Measurements from ENCODE around the gene EPHB1. TPM values are rescaled to one million over a fixed set of nuclear protein-coding genes. Genes with fewer than 3 reads are reported as not detected.

EPHB1 gene
- total RNA-seq, 3 donors from 2014 or later, result 1.8 to 5.9 (median 3.4) TPM

GRCh38 chr3:134883697-134884385 lies 88.8 kb downstream of the EPHB1 start:
- Histone ChIP-seq H3K9me3 (no peaks in the 10 kb centered on the region), H3K36me3 (no peaks in the 10 kb centered on the region), H3K27me3 (no peaks in the 10 kb centered on the region), H3K4me1 (no peaks in the 10 kb centered on the region), H3K27ac (no peak overlapping the region), H3K4me3 (no peak overlapping the region)
- TF ChIP-seq POLR2AphosphoS5 (IDR thresholded peaks at IDR 0.05) (no peak), POLR2A (IDR thresholded peaks at IDR 0.05) (no peak), CTCF (IDR thresholded peaks at IDR 0.05) (no peak)
- DNase-seq (ENCODE audit: low spot score in 2 of 2), result no peak
- intact Hi-C loops (cut with DNase I; ENCODE audit: low total_unique reads), result no loop called here

- Histone ChIP-seq H3K36me3 (no peaks in the 10 kb centered on the region), H3K4me3 (no peak overlapping the region), H3K4me1 (no peaks in the 10 kb centered on the region), H3K9me3 (no peaks in the 10 kb centered on the region), H3K27ac (no peak overlapping the region), H3K27me3 (no peaks in the 10 kb centered on the region)
- intact Hi-C loops (cut with DNase I; ENCODE audit: low total_unique reads), result loop anchor here (5.0 kb wide), 1 partner anchor 524 kb away; no protein-coding TSS in a partner anchor
- no peak for DNase-seq (ENCODE audit: low spot score in 2 of 2)
- TF ChIP-seq POLR2AphosphoS5 (IDR thresholded peaks at IDR 0.05) (no peak), POLR2A (IDR thresholded peaks at IDR 0.05) (no peak), CTCF (IDR thresholded peaks at IDR 0.05) (no peak)
Measured at GRCh38 chr3:134885877-134886621, 91.0 kb downstream of the EPHB1 start.

DNA sequence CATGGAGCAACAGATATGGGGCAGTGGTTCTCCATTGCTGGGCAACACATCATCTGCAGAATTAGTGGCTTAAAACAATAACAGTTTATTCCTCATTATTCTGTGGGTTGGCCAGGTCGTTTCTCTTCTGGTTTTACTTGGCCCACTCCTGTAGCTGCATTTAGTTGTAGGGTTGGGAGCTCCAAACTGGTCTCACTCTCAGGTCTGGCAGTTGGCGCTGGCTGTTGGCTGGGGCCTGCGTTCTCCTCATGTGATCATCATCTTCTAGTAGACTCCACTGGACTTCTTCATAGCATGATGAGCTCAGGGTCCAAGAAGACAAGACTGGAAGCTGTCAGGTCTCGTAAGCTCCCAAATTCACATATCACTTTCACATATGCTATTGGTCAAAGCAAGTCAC lies 91.9 kb downstream of the EPHB1 start:
- no peaks in the 10 kb centered on the region for H3K36me3 ChIP-seq
- H3K4me1 ChIP-seq, result no peaks in the 10 kb centered on the region
- no peak overlapping the region for H3K4me3 ChIP-seq
- peaks cover 0 to 3% of the 10 kb centered on the region in 2 donors for H3K9me3 ChIP-seq
- DNase-seq (ENCODE audit: low spot score in 2 of 2), result no peak
- no peak for TF ChIP-seq CTCF (IDR thresholded peaks at IDR 0.05)
- no peak for TF ChIP-seq POLR2AphosphoS5 (IDR thresholded peaks at IDR 0.05)
- no peak for TF ChIP-seq POLR2A (IDR thresholded peaks at IDR 0.05)
- no peak overlapping the region for H3K27ac ChIP-seq
- H3K27me3 ChIP-seq, result no peaks in the 10 kb centered on the region
- intact Hi-C loops (cut with DNase I; ENCODE audit: low total_unique reads), result loop anchor here (5.0 kb wide), 1 partner anchor 525 kb away; no protein-coding TSS in a partner anchor

DNA sequence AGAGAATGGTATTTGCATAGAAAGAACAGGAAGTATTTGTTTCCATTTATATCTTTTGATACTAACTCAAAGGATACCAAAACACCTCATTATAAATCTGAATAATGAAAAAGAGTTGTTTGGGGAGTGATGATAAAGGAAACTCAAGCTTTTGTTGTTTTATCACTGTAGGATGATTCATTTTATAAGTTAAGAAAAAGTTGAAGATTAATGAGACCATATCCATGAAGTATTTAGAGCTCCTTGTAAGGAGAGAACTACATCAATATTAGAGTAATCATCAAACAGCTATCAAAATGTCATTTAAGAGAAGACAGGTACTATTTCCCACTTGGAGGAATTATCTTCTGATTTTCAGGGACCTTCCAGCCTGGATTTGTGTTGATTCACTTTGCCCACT lies 92.5 kb downstream of the EPHB1 start:
- H3K36me3 ChIP-seq, result no peaks in the 10 kb centered on the region
- TF ChIP-seq CTCF (IDR thresholded peaks at IDR 0.05) (no peak), POLR2AphosphoS5 (IDR thresholded peaks at IDR 0.05) (no peak), POLR2A (IDR thresholded peaks at IDR 0.05) (no peak)
- H3K27ac ChIP-seq, result no peak overlapping the region
- no peaks in the 10 kb centered on the region for H3K4me1 ChIP-seq
- H3K27me3 ChIP-seq, result no peaks in the 10 kb centered on the region
- no peak for DNase-seq (ENCODE audit: low spot score in 2 of 2)
- peaks cover 0 to 3% of the 10 kb centered on the region in 2 donors for H3K9me3 ChIP-seq
- no peak overlapping the region for H3K4me3 ChIP-seq
- intact Hi-C loops (cut with DNase I; ENCODE audit: low total_unique reads), result loop anchor here (5.0 kb wide), 1 partner anchor 525 kb away; no protein-coding TSS in a partner anchor

GRCh38 chr3:134892326-134892725 lies 97.3 kb downstream of the EPHB1 start:
- no peaks in the 10 kb centered on the region for H3K4me1 ChIP-seq
- TF ChIP-seq CTCF (IDR thresholded peaks at IDR 0.05), result no peak
- no peak for TF ChIP-seq POLR2A (IDR thresholded peaks at IDR 0.05)
- no peak for TF ChIP-seq POLR2AphosphoS5 (IDR thresholded peaks at IDR 0.05)

More at GRCh38 chr3:134892326-134892725, 97.3 kb downstream of the EPHB1 start:
- DNase-seq (ENCODE audit: low spot score in 2 of 2), result no peak
- intact Hi-C loops (cut with DNase I; ENCODE audit: low total_unique reads), result no loop called here
- Histone ChIP-seq H3K27ac (no peak overlapping the region), H3K27me3 (no peaks in the 10 kb centered on the region), H3K9me3 (peaks cover 0 to 3% of the 10 kb centered on the region in 2 donors), H3K4me3 (no peak overlapping the region), H3K36me3 (no peaks in the 10 kb centered on the region)
